RPMI7951 (cell line): ENCODE data around the gene PPP1R15A. TPM values are rescaled to one million over a fixed set of nuclear protein-coding genes. Genes with fewer than 3 reads are reported as not detected.
"Not testable (repeated sequence)": the region's sequence is repeated elsewhere in the genome, so short reads cannot be mapped to it uniquely, and the experiment has no call there.

Experiments
- DNase-seq: peaks from one replicate; pipeline ENCODE4 v3.0.0-alpha.2; 2012; ENCODE audit warnings: low read depth
- total RNA-seq: library from RNA; depleted of rRNA; stranded (reverse); fragments of >200 nt; shearing (Covaris generic); gene quantifications from 2 replicates; pipeline ENCODE4 v1.2.3, GENCODE V29; 2014

PPP1R15A gene
- total RNA-seq, 1 experiment from 2014 or later: 25.7 TPM

- DNase-seq: peak; percentile 41
Measured at GRCh38 chr19:48881741-48882657, 9.8 kb downstream of the PPP1R15A start.

- DNase-seq: no peak
Measured at GRCh38 chr19:48883726-48884125, 11.5 kb downstream of the PPP1R15A start.

GRCh38 chr19:48887861-48888612, 15.8 kb downstream of the PPP1R15A start:
- no peak for DNase-seq

GRCh38 chr19:48889496-48889895, 17.3 kb downstream of the PPP1R15A start:
- DNase-seq: not testable (repeated sequence)

GRCh38 chr19:48890551-48890950, 18.3 kb downstream of the PPP1R15A start:
- no peak for DNase-seq

- DNase-seq: no peak
Measured at GRCh38 chr19:48895226-48895625, 23.0 kb downstream of the PPP1R15A start.

- peak; percentile 42 for DNase-seq
Measured at GRCh38 chr19:48896191-48896720, 24.0 kb downstream of the PPP1R15A start.

GRCh38 chr19:48897181-48897580, 25.0 kb downstream of the PPP1R15A start:
- DNase-seq: no peak

- DNase-seq: not testable (repeated sequence)
Measured at GRCh38 chr19:48899386-48899749, 27.1 kb downstream of the PPP1R15A start.

- peak; percentile 99 for DNase-seq
Measured at GRCh38 chr19:48899781-48900476, 27.7 kb downstream of the PPP1R15A start, which contains the start of gene NUCB1. NUCB1 (plus strand) TSS chr19:48900312; CDS start chr19:48900797, 485 bp downstream.

GRCh38 chr19:48900477-48901406, 28.5 kb downstream of the PPP1R15A start:
- peak; percentile 48 for DNase-seq

GRCh38 chr19:48902291-48902690, 30.1 kb downstream of the PPP1R15A start:
- not testable (repeated sequence) for DNase-seq

GRCh38 chr19:48903788-48904187, 31.6 kb downstream of the PPP1R15A start:
- not testable (repeated sequence) for DNase-seq

- DNase-seq: no peak
Measured at GRCh38 chr19:48905664-48906063, 33.4 kb downstream of the PPP1R15A start.

GRCh38 chr19:48906324-48906723, 34.1 kb downstream of the PPP1R15A start:
- no peak for DNase-seq

- DNase-seq: no peak
Measured at GRCh38 chr19:48907671-48908070, 35.5 kb downstream of the PPP1R15A start.

GRCh38 chr19:48909424-48910077, 37.3 kb downstream of the PPP1R15A start:
- not testable (repeated sequence) for DNase-seq

- no peak for DNase-seq
Measured at GRCh38 chr19:48910803-48911202, 38.6 kb downstream of the PPP1R15A start.

GRCh38 chr19:48913114-48913889, 41.1 kb downstream of the PPP1R15A start:
- no peak for DNase-seq
